H1 (cell line): ENCODE results near the gene NDUFB4. TPM values are rescaled to one million over a fixed set of nuclear protein-coding genes. Genes with fewer than 3 reads are reported as not detected.

Experiments used
- CTCF ChIA-PET: fragments of 300-600 bp; sonication (Branson Sonifier 250); formaldehyde crosslinking; loops from one replicate; lab custom pipeline; 2021; ENCODE audit not compliant: partially characterized antibody; lab: Charles Lee
- POLR2A ChIA-PET: fragments of 300-600 bp; sonication (Branson Sonifier 250); formaldehyde crosslinking; loops from one replicate; lab custom pipeline; 2021; ENCODE audit warnings: inconsistent platforms; ENCODE audit not compliant: partially characterized antibody; lab: Charles Lee
- DNase-seq, 2 experiments: peaks; one replicate each; pipeline versions ENCODE4 v3.0.0 to v3.0.0-alpha.2; 2010 to 2022; ENCODE audit warnings: low spot score in 2 of 2, low read depth in 1 of 2, mixed read lengths in 1 of 2
- FAIRE-seq: peaks from 2 replicates; lab custom pipeline; 2011; peaks lifted over from hg19 to GRCh38; lab: Jason Lieb, UNC
- H2AFZ ChIP-seq: 2 replicates; pipeline ENCODE4 v1.8.1; 2012; ENCODE audit warnings: low read length, inconsistent platforms
- H2AK5ac ChIP-seq: 2 replicates; pipeline ENCODE4 v1.6.1; 2013; ENCODE audit warnings: low read depth, low read length
- H2BK120ac ChIP-seq: replicated peaks from 2 replicates; pipeline ENCODE3; 2013; ENCODE audit warnings: low read depth, low read length, inconsistent platforms
- H2BK12ac ChIP-seq: 2 replicates; pipeline ENCODE4 v1.6.1; 2013; ENCODE audit warnings: low read depth, low read length
- H2BK15ac ChIP-seq: 2 replicates; pipeline ENCODE4 v1.6.1; 2013; ENCODE audit warnings: low read length
- H2BK20ac ChIP-seq: 2 replicates; pipeline ENCODE4 v1.6.1; 2013; ENCODE audit warnings: low read length
- H2BK5ac ChIP-seq: 2 replicates; pipeline ENCODE4 v1.6.1; 2013; ENCODE audit warnings: low read depth, low read length
- H3K14ac ChIP-seq: 2 replicates; pipeline ENCODE4 v1.6.1; 2013; ENCODE audit warnings: inconsistent platforms; ENCODE audit not compliant: insufficient read length
- H3K18ac ChIP-seq: 2 replicates; pipeline ENCODE4 v1.6.1; 2013; ENCODE audit warnings: low read length; ENCODE audit errors: extremely low read depth
- H3K23ac ChIP-seq: 2 replicates; pipeline ENCODE4 v1.6.1; 2013; ENCODE audit warnings: inconsistent platforms; ENCODE audit not compliant: insufficient read length
- H3K23me2 ChIP-seq: 2 replicates; pipeline ENCODE4 v1.6.1; 2013; ENCODE audit warnings: low read depth, low read length
- H3K27ac ChIP-seq: 2 replicates; pipeline ENCODE4 v1.6.1; 2011; ENCODE audit warnings: low read depth, low read length, inconsistent platforms
- H3K27me3 ChIP-seq, 4 experiments: replicated peaks in 1 of 4; 1 replicate in 1 of 4; 2 replicates in 3 of 4; pipeline versions ENCODE4 v1.6.1 to v1.8.1; 2011 to 2013; ENCODE audit warnings: low read length in 3 of 4, mild to moderate bottlenecking in 3 of 4, inconsistent platforms in 2 of 4, mixed read lengths in 2 of 4, moderate library complexity in 1 of 4; ENCODE audit not compliant: control insufficient read depth in 3 of 4, insufficient read depth in 3 of 4; ENCODE audit errors: extremely low read depth in 1 of 4
- H3K36me3 ChIP-seq, 4 experiments: 2 replicates each; pipeline versions ENCODE4 v1.6.1 to v1.8.1; 2011 to 2013; ENCODE audit warnings: mild to moderate bottlenecking in 4 of 4, low read length in 3 of 4, moderate library complexity in 2 of 4, control low read depth in 1 of 4, inconsistent platforms in 1 of 4; ENCODE audit not compliant: insufficient read depth in 4 of 4, control insufficient read depth in 2 of 4
- H3K4ac ChIP-seq: replicated peaks from 2 replicates; pipeline ENCODE3; 2013; ENCODE audit warnings: low read length, low read depth, mixed read lengths, inconsistent platforms; ENCODE audit not compliant: insufficient read length
- H3K4me1 ChIP-seq, 4 experiments: replicated peaks in 1 of 4; 1 replicate in 1 of 4; 2 replicates in 3 of 4; pipeline versions ENCODE4 v1.6.1 to v1.8.1; 2011 to 2013; ENCODE audit warnings: low read length in 3 of 4, inconsistent platforms in 2 of 4, mixed read lengths in 1 of 4; ENCODE audit not compliant: insufficient read depth in 4 of 4, control insufficient read depth in 3 of 4
- H3K4me2 ChIP-seq, 2 experiments: 2 replicates each; pipeline versions ENCODE4 v1.6.1 to v1.8.1; 2011 to 2013; ENCODE audit warnings: low read depth in 2 of 2, low read length in 2 of 2, control low read depth in 1 of 2, inconsistent platforms in 1 of 2, mild to moderate bottlenecking in 1 of 2; ENCODE audit not compliant: insufficient read depth in 1 of 2
- H3K4me3 ChIP-seq, 4 experiments: fragments of 200-600, 300-600 bp in 1 of 4; sonication (generic), shearing (Covaris generic), sonication (Bioruptor Twin) in 1 of 4; 2 replicates each; pipeline versions ENCODE4 v1.5.1 to v1.8.1; 2011 to 2016; ENCODE audit warnings: low read length in 4 of 4, low read depth in 3 of 4, control low read depth in 2 of 4, inconsistent platforms in 2 of 4, mild to moderate bottlenecking in 2 of 4, mixed read lengths in 1 of 4, moderate library complexity in 1 of 4; ENCODE audit not compliant: insufficient read depth in 2 of 4; ENCODE audit errors: extremely low read depth in 1 of 4
- H3K56ac ChIP-seq: replicated peaks from 2 replicates; pipeline ENCODE3; 2013; ENCODE audit warnings: low read depth, mild to moderate bottlenecking, mixed read lengths, low read length, inconsistent platforms; ENCODE audit not compliant: insufficient read length
- H3K79me1 ChIP-seq: 2 replicates; pipeline ENCODE4 v1.6.1; 2013; ENCODE audit warnings: low read depth, low read length, control low read depth
- H3K79me2 ChIP-seq, 2 experiments: 2 replicates each; pipeline versions ENCODE4 v1.6.1 to v1.8.1; 2012 to 2013; ENCODE audit warnings: low read length in 2 of 2, mild to moderate bottlenecking in 2 of 2, inconsistent platforms in 1 of 2; ENCODE audit not compliant: insufficient read depth in 2 of 2, control insufficient read depth in 1 of 2
- H3K9ac ChIP-seq, 4 experiments: replicated peaks in 1 of 4; 1 replicate in 1 of 4; 2 replicates in 3 of 4; pipeline versions ENCODE4 v1.6.1 to v1.8.1; 2011 to 2013; ENCODE audit warnings: low read depth in 3 of 4, low read length in 3 of 4, control low read depth in 2 of 4, mild to moderate bottlenecking in 2 of 4, moderate library complexity in 2 of 4, inconsistent platforms in 1 of 4; ENCODE audit errors: extremely low read depth in 1 of 4
- H3K9me3 ChIP-seq, 2 experiments: 2 replicates each; pipeline versions ENCODE4 v1.6.1 to v1.8.1; 2012 to 2013; ENCODE audit warnings: mild to moderate bottlenecking in 2 of 2, moderate library complexity in 2 of 2, control low read depth in 1 of 2, inconsistent platforms in 1 of 2, low read depth in 1 of 2, low read length in 1 of 2, mixed read lengths in 1 of 2; ENCODE audit not compliant: insufficient read depth in 2 of 2
- H4K20me1 ChIP-seq, 2 experiments: replicated peaks in 1 of 2; 2 replicates each; pipeline versions ENCODE3 to v1.8.1; 2011 to 2013; ENCODE audit warnings: inconsistent platforms in 2 of 2, low read length in 2 of 2, mild to moderate bottlenecking in 1 of 2; ENCODE audit not compliant: insufficient read depth in 2 of 2, control insufficient read depth in 1 of 2
- H4K5ac ChIP-seq: 2 replicates; pipeline ENCODE4 v1.6.1; 2013; ENCODE audit warnings: low read length, low read depth, mixed read lengths, inconsistent platforms; ENCODE audit not compliant: insufficient read length
- H4K8ac ChIP-seq: 2 replicates; pipeline ENCODE4 v1.8.0; 2013; ENCODE audit warnings: mild to moderate bottlenecking, moderate library complexity, low read length, inconsistent platforms; ENCODE audit not compliant: insufficient read depth; ENCODE audit errors: extremely low read depth
- H4K91ac ChIP-seq: replicated peaks from 2 replicates; pipeline ENCODE3; 2013; ENCODE audit warnings: low read length, mixed read lengths, inconsistent platforms; ENCODE audit not compliant: insufficient read length
- ASH2L ChIP-seq: fragments of 200-600, 300-600 bp; sonication (generic); IDR thresholded peaks from one replicate; pipeline ENCODE4 v1.7.1; 2017; ENCODE audit warnings: low read length
- CREB1 ChIP-seq: IDR thresholded peaks from 2 replicates; pipeline ENCODE4 v1.6.1; 2012; ENCODE audit warnings: inconsistent platforms
- EGR1 ChIP-seq: IDR thresholded peaks from 2 replicates; pipeline ENCODE4 v1.6.1; 2011; ENCODE audit warnings: low read depth, low read length, borderline replicate concordance
- GABPA ChIP-seq: IDR thresholded peaks from 2 replicates; pipeline ENCODE4 v1.6.1; 2011; ENCODE audit warnings: mild to moderate bottlenecking, low read length, moderate library complexity, borderline replicate concordance; ENCODE audit not compliant: insufficient read depth
- HDAC2 ChIP-seq, 2 experiments: fragments of 300-600 bp in 1 of 2; sonication (generic) in 1 of 2; IDR thresholded peaks; 2 replicates each; pipeline ENCODE4 v1.6.1; 2011 to 2012; ENCODE audit warnings: low read depth in 2 of 2, low read length in 2 of 2, mild to moderate bottlenecking in 2 of 2, moderate library complexity in 2 of 2, borderline replicate concordance in 1 of 2, inconsistent platforms in 1 of 2
- KDM4A ChIP-seq: IDR thresholded peaks from one replicate; pipeline ENCODE4 v1.7.1; 2012; ENCODE audit warnings: low read depth, mild to moderate bottlenecking, moderate library complexity, low read length, inconsistent platforms; ENCODE audit not compliant: severe bottlenecking
- POLR2A ChIP-seq, 2 experiments: IDR thresholded peaks; 1 replicate in 1 of 2; 2 replicates in 1 of 2; pipeline ENCODE4 v1.6.1; 2011; ENCODE audit warnings: low read depth in 2 of 2, low read length in 2 of 2, mild to moderate bottlenecking in 2 of 2; ENCODE audit errors: control extremely low read depth in 1 of 2
- RBBP5 ChIP-seq: IDR thresholded peaks from 2 replicates; pipeline ENCODE4 v1.7.1; 2012; ENCODE audit warnings: low read depth, mild to moderate bottlenecking, inconsistent platforms, low read length, moderate library complexity, borderline replicate concordance
- SIRT6 ChIP-seq: IDR thresholded peaks from one replicate; pipeline ENCODE4 v1.7.1; 2012; ENCODE audit warnings: low read length, inconsistent platforms
- SP4 ChIP-seq: IDR thresholded peaks from 2 replicates; pipeline ENCODE4 v1.6.1; 2012; ENCODE audit warnings: low read length, inconsistent platforms
- WGBS, 2 experiments: shearing (Covaris generic) in 1 of 2; methylation state at CpG; one replicate each; pipeline versions ENCODE4 v1.1.6 to v1.1.7; 2013 to 2015; ENCODE audit warnings: low lambda C conversion rate in 2 of 2, mixed read lengths in 2 of 2, inconsistent platforms in 1 of 2, low coverage in 1 of 2, missing lambda C conversion rate in 1 of 2; ENCODE audit not compliant: insufficient replicate concordance in 2 of 2, insufficient coverage in 1 of 2, insufficient read length in 1 of 2; ENCODE audit errors: extremely low coverage in 1 of 2, missing lambda C conversion rate in 1 of 2; 5-methylcytosine and 5-hydroxymethylcytosine counted together
- polyA plus RNA-seq, 7 experiments: library from polyadenylated mRNA; depleted of rRNA in 3 of 7; stranded (reverse) in 5 of 7; unstranded in 2 of 7; fragments of >200 nt in 5 of 7; fragments of 200-250 nt in 2 of 7; gene quantifications; 1 replicate in 5 of 7; 2 replicates in 1 of 7; 4 replicates in 1 of 7; pipeline versions ENCODE4 v1.2.1 to v1.2.3, GENCODE V29; 2011 to 2013; ENCODE audit warnings: missing spikeins in 2 of 7, mixed read lengths in 2 of 7
- total RNA-seq: library from RNA; stranded (reverse); fragmentation: NEBNext Ultra II Directional; extraction: Animal tissue kit (Norgen Biotek cat#: 25700); gene quantifications from 2 replicates; pipeline ENCODE4 v1.2.1, GENCODE V29; 2021

The NDUFB4 gene
- total and polyA plus RNA-seq, 2 of the 8 experiments (the other 6 are each of a cell fraction or from before 2014, with no cell fraction given): 184 to 382 TPM

DNA sequence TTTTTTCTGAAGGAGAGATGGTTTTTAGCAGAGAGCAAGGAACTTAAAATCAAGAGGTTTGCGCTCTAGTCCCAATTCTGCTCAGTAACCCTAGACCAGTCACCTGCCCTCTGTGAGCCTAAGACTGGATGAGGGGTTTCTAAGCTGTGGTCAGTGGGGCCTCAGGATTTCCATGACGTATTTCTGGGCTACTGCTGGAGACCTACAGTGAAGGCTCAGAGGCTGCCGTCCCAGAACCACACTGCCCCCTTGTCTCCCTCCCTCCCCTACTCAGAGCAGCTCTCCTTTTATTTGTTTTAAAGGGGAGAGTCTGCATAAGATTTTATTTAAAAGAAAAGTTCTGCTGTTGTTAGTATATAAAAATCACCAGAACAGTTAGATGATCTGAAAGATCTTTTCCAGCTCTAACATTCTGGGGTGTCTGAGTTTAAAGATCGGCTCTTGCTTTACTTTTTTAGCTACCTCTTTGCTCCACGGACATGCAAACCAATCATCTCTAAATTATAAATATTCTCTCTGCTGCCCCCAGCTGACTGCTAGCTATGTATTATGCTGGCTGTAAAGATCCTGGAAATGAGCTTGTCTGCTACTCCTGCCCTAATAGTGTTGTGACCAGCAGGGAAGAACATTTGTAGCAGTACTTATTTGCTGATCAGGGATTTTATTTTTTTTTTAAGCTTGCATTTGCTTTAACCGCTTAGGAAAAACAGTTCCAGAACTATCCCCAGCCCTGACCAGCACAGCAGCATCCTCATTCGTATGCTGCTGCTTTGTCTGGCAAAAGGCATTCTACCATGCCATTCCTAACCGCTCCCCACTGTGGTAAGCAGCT lies 28.6 kb upstream of the NDUFB4 start:
- H2AK5ac ChIP-seq: no peak overlapping the region
- no peak overlapping the region for H4K8ac ChIP-seq
- peak overlapping the region; percentile 93 for H2AFZ ChIP-seq
- H4K20me1 ChIP-seq: no peaks in the 10 kb centered on the region
- H3K14ac ChIP-seq: no peak overlapping the region
- 0 out of 2 replicates have a peak overlapping the region, but pooled peaks have one; percentile 25 for H3K18ac ChIP-seq
- no peak overlapping the region for H3K9ac ChIP-seq
- no peak overlapping the region for H2BK15ac ChIP-seq
- H3K27me3 ChIP-seq: no peaks in the 10 kb centered on the region
- no peaks in the 10 kb centered on the region for H3K79me2 ChIP-seq
- no peak overlapping the region for H3K23ac ChIP-seq
- peaks cover 0 to 2% (median 0%) of the 10 kb centered on the region in 4 experiments; a peak in 1 of 8 replicates for H3K36me3 ChIP-seq
- CTCF ChIA-PET: interaction anchor here (0.6 to 3.2 kb wide), 40 partner anchors 9 to 1783 kb away, joined by 3 to 24 read pairs (median 3); partner anchors contain the start of genes FSTL1 and HGD
- POLR2A ChIA-PET: interaction anchor here (0.7 to 1.8 kb wide), 7 partner anchors 9 to 228 kb away, joined by 3 to 12 read pairs (median 3); partner anchors contain the start of genes GTF2E1, NDUFB4 and RABL3
- H4K91ac ChIP-seq: no peak overlapping the region
- no peak overlapping the region for H2BK5ac ChIP-seq
- no peak overlapping the region for H2BK12ac ChIP-seq
- no peak for DNase-seq
- H2BK20ac ChIP-seq: no peak overlapping the region
- no peak overlapping the region for H2BK120ac ChIP-seq
- 37% methylated on average over 7 of the region's 8 CpGs; no CpG with 5 or more reads in 1 of the 2 experiments for WGBS, 2 experiments
- H3K4me2 ChIP-seq: peak overlapping the region; percentile 10 to 21; a peak in 3 of 4 replicates
- no peaks in the 10 kb centered on the region for H3K23me2 ChIP-seq
- H3K56ac ChIP-seq: no peak overlapping the region
- H3K4ac ChIP-seq: no peak overlapping the region
- H3K4me3 ChIP-seq: peak overlapping the region in 1 of 4 experiments; percentile 28; a peak in 2 of 8 replicates
- FAIRE-seq: peak; percentile 78
- H3K79me1 ChIP-seq: no peaks in the 10 kb centered on the region
- peaks cover 7 to 8% of the 10 kb centered on the region in 2 experiments; a peak in 3 of 4 replicates for H3K9me3 ChIP-seq
- no peak overlapping the region for H3K27ac ChIP-seq
- no peak overlapping the region for H4K5ac ChIP-seq
- peaks cover 9 to 23% (median 14%) of the 10 kb centered on the region in 4 experiments for H3K4me1 ChIP-seq
- 0 out of 2 replicates have a peak, but pooled peaks have one; percentile 3 for TF ChIP-seq RBBP5
- TF ChIP-seq SP4: no peak
- TF ChIP-seq KDM4A: no peak
- no peak for TF ChIP-seq POLR2A (IDR thresholded peaks at IDR 0.05; ENCODE audit: control extremely low read depth in 1 of 2, low read depth in 2 of 2, low read length in 2 of 2)
- no peak for TF ChIP-seq HDAC2 (IDR thresholded peaks at IDR 0.05; ENCODE audit: borderline replicate concordance in 1 of 2, low read depth in 2 of 2, low read length in 2 of 2)
- no peak for TF ChIP-seq SIRT6
- TF ChIP-seq ASH2L: peak; percentile 48
- no peak for TF ChIP-seq GABPA
- TF ChIP-seq CREB1: peak; percentile 18; the same call in 1 of the 2 replicates
- no peak for TF ChIP-seq EGR1
